ENCODE measurements around the gene HIRA. TPM values are rescaled to one million over a fixed set of nuclear protein-coding genes. Genes with fewer than 3 reads are reported as not detected.

The HIRA gene
- total and polyA plus RNA-seq, 10 donors: 8.9 to 31.7 (median 24.6) TPM

DNA sequence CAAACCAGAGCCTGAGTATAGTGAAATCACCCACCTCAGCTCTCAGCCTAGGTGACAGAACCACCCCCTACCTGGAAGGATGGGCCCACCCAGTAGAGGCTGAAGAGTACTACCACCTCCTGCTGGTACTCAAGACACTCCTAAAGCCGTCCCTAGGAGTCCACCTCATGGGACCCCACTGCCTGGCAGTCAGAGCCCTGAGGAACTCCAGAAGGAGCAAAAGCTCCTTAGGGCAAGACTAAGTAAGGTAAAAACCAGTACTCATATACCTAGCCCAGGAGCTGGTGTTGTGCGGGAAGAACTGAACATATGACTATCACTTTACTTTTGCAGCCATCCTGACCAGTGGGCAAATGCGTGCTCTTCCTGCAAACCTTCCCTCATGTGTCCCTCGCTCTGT is 36.3 kb downstream of the HIRA start:
- no peaks in the 10 kb centered on the region for H3K9me3 ChIP-seq
- H3K4me1 ChIP-seq: no peaks in the 10 kb centered on the region
- TF ChIP-seq POLR2A (IDR thresholded peaks at IDR 0.05) (no peak), POLR2AphosphoS5 (IDR thresholded peaks at IDR 0.05) (no peak)
- TF ChIP-seq, protein P1, sequence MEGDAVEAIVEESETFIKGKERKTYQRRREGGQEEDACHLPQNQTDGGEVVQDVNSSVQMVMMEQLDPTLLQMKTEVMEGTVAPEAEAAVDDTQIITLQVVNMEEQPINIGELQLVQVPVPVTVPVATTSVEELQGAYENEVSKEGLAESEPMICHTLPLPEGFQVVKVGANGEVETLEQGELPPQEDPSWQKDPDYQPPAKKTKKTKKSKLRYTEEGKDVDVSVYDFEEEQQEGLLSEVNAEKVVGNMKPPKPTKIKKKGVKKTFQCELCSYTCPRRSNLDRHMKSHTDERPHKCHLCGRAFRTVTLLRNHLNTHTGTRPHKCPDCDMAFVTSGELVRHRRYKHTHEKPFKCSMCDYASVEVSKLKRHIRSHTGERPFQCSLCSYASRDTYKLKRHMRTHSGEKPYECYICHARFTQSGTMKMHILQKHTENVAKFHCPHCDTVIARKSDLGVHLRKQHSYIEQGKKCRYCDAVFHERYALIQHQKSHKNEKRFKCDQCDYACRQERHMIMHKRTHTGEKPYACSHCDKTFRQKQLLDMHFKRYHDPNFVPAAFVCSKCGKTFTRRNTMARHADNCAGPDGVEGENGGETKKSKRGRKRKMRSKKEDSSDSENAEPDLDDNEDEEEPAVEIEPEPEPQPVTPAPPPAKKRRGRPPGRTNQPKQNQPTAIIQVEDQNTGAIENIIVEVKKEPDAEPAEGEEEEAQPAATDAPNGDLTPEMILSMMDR (IDR thresholded peaks at IDR 0.05 in 8 of 11, conservative IDR thresholded peaks at IDR 0.05 in 3 of 11): no peak
- peaks cover 6 to 100% (median 86%) of the 10 kb centered on the region in 6 donors for H3K36me3 ChIP-seq
- no peak overlapping the region for H3K27ac ChIP-seq
- WGBS, 5 donors: 93 to 95% (median 94%) methylated on average over 4 of the region's 4 CpGs
- no peak overlapping the region for H3K4me3 ChIP-seq
- H3K27me3 ChIP-seq (replicated peaks in 1 of 7): no peaks in the 10 kb centered on the region
- intact Hi-C loops (cut with DNase I; ENCODE audit: low total_unique reads): no loop called here
- DNase-seq: no peak

DNA sequence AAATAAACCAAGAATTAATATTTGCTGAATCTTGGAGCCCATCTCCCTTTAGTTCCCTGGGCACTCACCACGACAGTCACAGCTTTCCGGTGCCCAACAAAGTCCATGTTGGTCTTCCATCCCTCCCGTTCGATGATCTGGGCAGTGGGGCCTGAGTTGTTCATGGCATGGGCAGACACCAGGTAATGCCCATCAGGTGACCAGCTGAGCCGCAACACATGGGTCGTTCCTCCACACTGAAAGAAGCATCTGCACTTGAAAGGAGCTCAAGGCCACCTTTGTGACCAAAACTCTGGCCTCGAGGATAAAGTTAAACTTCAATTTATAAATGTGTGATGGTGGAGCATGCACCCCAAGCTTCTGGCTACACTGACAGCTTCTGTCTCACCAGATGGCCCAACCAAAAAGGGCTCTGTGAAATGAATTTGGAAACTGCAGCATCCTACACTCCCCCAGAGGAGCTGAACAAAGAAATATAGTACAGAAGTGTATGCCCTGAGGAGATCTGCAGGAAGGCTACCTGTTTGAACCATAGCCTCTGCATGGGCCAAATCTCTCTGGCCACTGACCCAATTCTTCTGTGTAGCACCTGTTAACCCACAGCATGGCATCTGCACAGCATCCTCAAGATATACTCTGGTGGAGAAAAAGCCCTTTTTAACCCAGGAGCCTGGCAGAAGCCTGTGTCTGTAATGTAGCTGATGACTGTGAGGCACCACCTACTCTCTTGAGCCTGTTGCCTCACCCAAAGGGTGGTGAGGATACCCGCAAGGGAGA is 37.1 kb downstream of the HIRA start:
- Histone ChIP-seq H3K9me3 (no peaks in the 10 kb centered on the region), H3K4me1 (no peaks in the 10 kb centered on the region), H3K4me3 (no peak overlapping the region), H3K36me3 (peaks cover 6 to 100% (median 94%) of the 10 kb centered on the region in 6 donors), H3K27ac (no peak overlapping the region), H3K27me3 (replicated peaks in 1 of 7) (no peaks in the 10 kb centered on the region)
- intact Hi-C loops (cut with DNase I; ENCODE audit: low total_unique reads): no loop called here
- TF ChIP-seq POLR2A (IDR thresholded peaks at IDR 0.05): no peak
- no peak for TF ChIP-seq POLR2AphosphoS5 (IDR thresholded peaks at IDR 0.05)
- TF ChIP-seq, protein P1 (IDR thresholded peaks at IDR 0.05 in 8 of 11, conservative IDR thresholded peaks at IDR 0.05 in 3 of 11): no peak
- 88 to 96% (median 95%) methylated on average over 8 of the region's 8 CpGs for WGBS, 5 donors
- DNase-seq: no peak

DNA sequence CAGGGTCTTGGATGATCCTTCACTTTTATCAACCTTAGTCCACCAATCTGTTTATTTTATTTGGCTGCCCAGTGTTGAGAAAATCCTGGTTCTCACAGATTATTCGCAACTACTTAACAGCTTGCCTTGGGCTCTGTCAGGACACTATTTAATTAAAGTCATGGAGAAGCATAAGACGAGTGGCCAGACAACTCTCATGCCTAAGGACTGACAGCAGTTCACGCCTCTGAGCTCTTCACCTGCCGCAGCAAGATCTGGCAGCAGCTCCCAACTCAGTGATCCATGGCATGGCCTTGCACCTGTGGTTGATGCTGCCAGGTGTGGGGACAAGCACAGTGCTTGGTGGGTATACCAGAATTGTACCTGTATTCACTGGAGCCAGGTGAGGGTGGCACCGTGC is 37.8 kb downstream of the HIRA start:
- TF ChIP-seq, protein P1 (IDR thresholded peaks at IDR 0.05 in 8 of 11, conservative IDR thresholded peaks at IDR 0.05 in 3 of 11): no peak
- WGBS, 5 donors: 81 to 99% (median 95%) methylated on average over 5 of the region's 5 CpGs
- no peak for DNase-seq
- H3K4me3 ChIP-seq: no peak overlapping the region
- H3K36me3 ChIP-seq: peaks cover 6 to 100% (median 96%) of the 10 kb centered on the region in 6 donors
- no peaks in the 10 kb centered on the region for H3K4me1 ChIP-seq
- no peak overlapping the region for H3K27ac ChIP-seq
- no peaks in the 10 kb centered on the region for H3K9me3 ChIP-seq
- intact Hi-C loops (cut with DNase I; ENCODE audit: low total_unique reads): no loop called here
- no peaks in the 10 kb centered on the region for H3K27me3 ChIP-seq (replicated peaks in 1 of 7)

DNA sequence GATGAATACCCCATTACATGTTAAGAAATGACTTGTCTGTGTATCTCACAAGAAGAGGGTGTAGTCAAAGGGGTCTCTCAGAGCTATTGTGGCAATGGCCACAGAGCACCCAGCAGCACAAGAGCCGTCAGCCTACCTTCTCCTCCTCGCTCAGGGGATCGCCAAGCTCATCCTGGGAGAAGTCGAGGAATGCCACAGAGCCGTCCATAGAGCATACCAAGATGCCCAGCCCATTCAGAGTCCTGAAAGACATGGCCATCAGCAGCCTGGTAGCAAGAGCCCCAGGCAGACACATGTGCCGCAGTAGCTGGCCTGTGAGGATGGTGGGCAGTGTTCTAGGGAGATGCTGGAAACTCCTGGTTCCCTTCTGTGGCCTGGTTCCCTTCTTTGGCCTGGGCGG is 44.0 kb downstream of the HIRA start:
- intact Hi-C loops (cut with DNase I; ENCODE audit: low total_unique reads): no loop called here
- no peak overlapping the region for H3K4me3 ChIP-seq
- H3K4me1 ChIP-seq: no peaks in the 10 kb centered on the region
- no peaks in the 10 kb centered on the region for H3K9me3 ChIP-seq
- TF ChIP-seq POLR2A (IDR thresholded peaks at IDR 0.05): no peak
- no peak for TF ChIP-seq POLR2AphosphoS5 (IDR thresholded peaks at IDR 0.05)
- TF ChIP-seq, protein P1 (IDR thresholded peaks at IDR 0.05 in 8 of 11, conservative IDR thresholded peaks at IDR 0.05 in 3 of 11): no peak
- DNase-seq: no peak
- H3K36me3 ChIP-seq: peaks cover 8 to 100% (median 98%) of the 10 kb centered on the region in 6 donors
- no peak overlapping the region for H3K27ac ChIP-seq
- no peaks in the 10 kb centered on the region for H3K27me3 ChIP-seq (replicated peaks in 1 of 7)
- 96 to 99% (median 96%) methylated on average over 7 of the region's 7 CpGs for WGBS, 5 donors
